ENCODE data around the gene BAHCC1.

BAHCC1 gene

DNA sequence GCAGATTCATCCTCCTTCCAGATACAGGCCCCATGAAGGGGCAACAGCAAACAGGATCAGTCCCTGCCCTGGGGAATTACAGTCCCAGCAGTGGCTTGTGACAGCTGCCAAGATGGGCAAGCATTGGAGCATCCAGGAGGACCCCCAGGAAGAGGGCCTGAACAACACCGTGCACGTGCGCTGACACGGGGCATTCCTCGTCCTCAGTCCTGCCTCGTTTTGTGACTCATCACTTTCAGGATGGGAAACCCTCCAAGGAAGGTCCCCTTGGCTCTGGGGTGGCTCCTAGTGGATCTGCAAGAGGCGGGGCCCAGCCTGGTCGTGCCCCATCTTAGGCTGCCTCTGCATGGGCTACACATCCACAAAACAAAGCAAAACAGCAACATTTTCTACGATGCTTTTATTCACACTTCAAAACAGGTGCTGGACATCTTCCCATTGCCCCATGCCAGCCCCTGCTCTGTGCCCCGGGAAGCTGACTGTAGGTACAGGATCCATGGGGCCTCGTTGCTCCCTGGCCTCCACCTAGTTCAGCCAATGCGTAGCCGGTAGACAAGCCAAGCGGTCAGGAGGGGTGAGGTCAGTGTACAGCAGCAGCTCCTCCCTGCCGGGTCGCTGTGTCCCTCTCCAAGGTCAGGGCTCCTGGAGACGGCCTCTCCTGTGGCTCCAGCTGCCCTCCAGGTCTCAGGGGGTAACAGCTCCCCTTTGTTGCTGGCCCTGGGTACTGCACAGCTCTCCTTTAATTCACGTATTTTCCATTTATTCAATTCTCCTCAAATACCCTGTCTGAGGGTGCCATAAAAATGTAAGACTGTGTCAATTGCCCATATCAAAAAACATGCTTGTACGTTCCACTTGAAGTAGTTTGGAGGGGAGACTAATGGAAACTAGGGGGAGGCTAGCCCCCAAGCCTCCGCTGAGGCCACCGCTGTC is 85.1 kb downstream of the BAHCC1 start:
- DNase-seq (ENCODE audit: low read depth in 2 of 2) = peak; percentile 36 to 41

DNA sequence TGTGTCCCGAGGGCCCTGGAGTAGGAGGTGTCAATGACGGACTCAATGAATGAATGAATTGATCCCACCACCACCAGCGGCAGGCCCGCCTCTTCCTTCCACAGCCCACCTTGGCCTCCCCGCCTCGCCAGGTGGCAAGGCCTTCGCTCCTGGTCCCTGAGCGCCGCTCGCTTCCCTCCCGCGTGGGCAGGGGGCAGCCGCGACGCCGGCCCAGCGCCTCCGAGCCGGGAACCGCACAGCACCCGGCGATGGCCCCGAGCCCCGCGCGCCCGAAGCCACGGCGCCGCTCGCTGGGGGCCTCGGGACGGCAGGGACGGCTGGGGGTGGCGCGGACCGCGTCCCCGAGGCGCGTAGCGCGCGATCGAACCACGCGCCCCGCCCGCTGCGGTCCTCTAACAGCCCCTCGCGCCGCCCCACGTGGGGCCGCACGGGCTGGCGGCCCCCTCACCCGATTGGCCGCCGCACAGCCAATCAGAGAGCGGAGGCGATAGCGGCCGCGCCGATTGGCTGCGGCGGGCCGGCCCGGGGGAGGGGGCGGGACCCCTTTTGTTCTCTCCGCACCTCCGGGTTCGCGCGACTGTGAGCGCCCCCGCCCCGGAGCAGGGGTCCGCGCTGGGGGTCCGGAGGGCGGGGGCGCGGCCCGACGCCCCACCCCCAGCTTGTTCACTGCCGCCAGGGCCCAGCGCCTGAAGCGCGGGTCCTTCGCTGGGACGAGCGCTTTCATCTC is 86.0 kb downstream of the BAHCC1 start:
- peak; percentile 47 to 58 for DNase-seq (ENCODE audit: low read depth in 2 of 2)

DNA sequence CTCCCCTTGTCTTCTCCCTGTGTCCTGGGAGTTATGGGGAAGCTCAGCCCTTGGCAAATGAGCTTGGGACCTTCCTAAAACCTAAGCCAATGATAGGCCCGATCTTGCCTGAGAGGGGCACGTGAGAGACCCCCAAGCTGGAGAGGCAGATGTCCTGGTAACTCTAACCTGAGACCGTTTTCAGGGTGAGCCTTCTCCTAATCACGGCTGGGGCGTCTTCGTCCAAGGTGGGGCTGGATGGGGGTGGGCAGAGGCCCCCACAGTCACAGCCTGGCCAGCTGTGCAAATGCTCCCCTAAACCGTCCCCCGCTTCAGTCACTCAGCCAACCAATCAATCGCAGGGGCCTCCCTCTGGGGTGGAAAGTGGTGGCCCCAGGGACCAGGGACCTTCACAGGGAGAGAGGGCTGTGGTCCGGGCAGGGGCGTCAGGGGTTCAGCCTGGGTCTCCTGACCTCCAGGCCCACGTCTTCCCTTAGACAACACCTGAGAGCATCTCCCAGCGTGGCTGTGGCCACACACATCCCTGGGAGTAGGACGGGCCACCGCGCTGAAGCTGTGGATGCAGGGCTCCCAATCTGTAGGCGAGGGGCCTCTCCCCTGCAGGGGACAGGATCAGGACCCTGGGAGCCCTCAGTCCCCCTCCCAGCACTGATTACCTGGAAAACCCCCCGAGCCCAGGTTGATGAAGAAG is 86.7 kb downstream of the BAHCC1 start:
- DNase-seq (ENCODE audit: low read depth in 2 of 2) = no peak

DNA sequence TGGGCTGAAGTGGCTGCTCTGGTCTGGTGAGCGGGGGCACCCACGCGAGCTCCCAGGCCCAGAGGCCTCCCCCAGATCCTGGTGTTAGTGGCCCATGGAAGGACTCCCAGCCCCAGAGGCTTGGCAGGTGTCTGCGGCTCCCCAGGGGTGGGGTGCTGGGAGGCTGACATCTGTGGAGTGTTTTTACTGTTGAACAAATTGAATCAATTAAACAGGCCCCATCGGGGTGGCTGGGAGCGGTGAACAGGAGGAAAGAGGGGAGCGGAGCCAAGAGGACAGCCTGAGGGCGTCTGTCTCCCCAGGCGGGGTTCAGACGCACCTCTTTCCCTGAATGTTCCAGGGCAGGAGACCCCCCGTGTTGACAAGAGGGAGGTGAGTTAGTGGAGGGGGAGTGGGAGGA is 87.4 kb downstream of the BAHCC1 start:
- no peak for DNase-seq (ENCODE audit: low read depth in 2 of 2)

DNA sequence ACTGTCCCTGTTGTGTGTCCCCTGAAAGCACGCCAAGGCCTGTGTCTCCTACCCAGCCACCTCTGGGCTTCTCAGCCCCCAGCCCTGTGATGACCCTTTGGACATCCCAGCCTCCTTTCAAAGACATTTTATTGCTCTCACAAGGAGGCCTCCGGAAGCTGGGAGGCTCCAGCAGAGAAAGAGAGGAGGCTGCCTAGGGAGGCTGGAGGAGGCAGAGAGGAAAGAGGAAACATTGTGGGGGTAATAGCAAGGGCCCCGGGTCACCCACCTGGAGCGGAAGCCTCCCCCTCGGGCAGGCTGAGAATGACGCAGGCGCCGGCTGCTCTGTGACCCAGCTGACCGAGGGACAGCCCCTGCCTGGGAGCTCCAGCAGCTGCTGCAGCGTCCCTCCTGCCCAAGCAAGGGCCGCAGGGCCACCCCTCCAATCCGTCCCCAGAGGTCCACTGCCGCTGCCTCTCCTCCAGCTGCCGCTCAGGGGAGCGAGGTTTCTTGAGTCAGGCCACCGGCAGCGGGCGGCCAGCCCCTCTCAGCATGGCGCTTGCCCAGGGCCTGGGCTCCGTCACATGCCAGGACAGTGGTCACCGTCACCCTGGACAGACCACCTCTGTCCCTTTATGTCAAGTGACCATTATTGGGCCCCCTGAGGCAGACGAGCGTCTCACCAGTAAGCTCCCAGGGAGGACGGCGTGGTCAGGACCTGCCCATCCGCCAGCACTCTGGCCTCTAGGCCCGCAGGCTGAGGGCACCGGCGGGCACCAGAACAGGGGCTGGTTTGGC is 88.0 kb downstream of the BAHCC1 start:
- no peak for DNase-seq (ENCODE audit: low read depth in 2 of 2)

DNA sequence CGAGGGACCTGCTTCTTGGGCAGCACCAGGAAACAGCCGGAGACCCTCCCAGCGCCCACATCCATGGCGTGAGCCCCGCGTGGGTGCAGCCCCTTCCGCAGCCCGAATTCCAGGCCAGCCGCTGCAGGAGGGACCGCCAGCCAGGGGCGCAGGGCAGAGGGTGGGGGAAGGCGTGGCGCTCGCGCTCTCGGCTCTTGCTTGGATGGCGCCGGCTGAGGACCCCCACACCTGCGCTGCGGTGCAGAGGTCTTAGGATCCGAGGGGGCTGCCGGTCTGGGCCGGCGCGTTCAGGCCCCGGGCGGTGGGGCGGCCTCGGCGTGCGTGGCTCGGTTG is 88.6 kb downstream of the BAHCC1 start:
- DNase-seq (ENCODE audit: low read depth in 2 of 2) = no peak

DNA sequence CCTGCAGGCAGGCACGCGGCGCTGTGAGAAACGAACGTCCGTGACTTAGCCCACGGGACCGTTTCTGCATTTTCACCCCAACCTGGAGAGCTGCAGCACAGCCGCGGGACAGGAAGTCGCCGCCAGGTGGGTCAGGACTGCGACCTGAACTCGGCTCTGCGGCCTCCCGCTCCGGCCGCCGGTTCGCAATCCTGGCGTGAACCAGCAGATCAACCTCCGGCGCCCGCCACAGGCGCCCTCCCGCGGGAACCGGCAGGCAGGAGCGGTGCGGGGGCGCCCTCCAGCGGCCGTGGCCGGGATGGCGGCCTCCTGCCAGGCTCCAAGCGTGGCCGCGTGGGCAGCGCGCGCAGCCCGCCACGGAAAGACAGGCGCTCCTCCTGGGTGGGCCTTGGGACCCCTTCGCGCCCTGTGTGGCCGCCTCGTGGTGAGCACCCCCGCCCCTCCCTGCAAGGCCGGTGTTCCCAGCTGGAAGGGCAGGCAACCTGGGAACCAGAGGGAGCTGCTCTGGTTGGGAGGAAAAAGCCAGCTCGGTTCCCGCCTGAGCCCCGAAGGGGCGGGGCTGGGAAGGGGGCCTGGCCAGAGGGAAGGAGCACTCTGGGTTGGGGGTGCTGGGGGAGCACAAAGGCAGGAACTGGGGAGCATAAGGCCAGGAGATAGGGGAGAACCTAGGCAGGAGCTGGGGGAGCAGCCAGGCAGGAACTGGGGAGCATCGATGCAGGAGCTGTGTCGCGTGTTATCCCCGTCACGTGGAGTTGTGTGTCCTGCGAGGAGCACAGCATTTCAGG is 89.1 kb downstream of the BAHCC1 start:
- DNase-seq (ENCODE audit: low read depth in 2 of 2) = peak in 1 of 2 experiments; percentile 38

DNA sequence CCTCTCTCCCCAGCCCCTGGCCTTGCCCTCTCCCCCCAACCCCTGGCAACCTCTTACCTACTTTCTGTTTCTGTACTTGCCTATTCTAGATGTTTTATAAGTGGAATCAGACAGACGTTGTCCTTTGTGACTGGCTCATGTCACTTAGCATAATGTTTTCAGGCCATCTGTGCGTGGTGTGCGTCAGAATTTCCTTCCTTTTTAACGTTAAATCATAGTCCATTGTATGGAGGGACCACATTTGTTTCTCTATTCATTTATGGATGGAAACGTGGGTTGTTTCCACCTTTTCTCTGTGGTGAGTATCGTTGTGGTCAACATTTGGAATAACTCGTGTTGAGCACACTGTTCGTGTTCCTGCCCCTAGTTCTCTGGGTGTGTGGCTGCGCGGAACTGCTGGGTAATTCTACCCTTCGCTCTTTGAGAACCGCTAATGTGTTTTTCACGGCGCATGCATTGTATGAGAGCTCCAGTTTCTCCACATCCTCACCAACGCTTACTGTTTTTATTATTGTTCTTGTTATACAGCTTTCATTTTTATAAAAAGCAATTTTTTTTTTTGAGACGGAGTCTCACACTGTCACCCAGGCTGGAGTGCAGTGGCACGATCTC is 91.0 kb downstream of the BAHCC1 start:
- DNase-seq (ENCODE audit: low read depth in 2 of 2) = no peak

DNA sequence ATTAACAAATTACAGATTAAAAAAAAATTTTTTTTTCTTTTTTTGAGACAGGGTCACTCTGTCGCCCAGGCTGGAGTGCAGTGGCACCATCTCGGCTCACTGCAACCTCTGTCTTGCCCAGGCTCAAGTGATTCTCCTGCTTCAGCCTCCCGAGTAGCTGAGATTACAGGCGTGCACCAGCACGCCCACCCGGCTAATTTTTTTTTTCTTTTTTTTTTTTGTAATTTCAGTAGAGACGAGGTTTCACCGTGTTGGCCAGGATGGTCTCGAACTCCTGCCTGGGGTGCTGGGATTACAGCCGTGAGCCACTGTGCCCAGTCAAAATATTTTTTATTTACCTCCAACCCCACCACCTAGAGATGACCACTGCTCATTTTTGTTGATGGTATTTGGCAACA is 91.8 kb downstream of the BAHCC1 start:
- DNase-seq (ENCODE audit: low read depth in 2 of 2) = no peak

DNA sequence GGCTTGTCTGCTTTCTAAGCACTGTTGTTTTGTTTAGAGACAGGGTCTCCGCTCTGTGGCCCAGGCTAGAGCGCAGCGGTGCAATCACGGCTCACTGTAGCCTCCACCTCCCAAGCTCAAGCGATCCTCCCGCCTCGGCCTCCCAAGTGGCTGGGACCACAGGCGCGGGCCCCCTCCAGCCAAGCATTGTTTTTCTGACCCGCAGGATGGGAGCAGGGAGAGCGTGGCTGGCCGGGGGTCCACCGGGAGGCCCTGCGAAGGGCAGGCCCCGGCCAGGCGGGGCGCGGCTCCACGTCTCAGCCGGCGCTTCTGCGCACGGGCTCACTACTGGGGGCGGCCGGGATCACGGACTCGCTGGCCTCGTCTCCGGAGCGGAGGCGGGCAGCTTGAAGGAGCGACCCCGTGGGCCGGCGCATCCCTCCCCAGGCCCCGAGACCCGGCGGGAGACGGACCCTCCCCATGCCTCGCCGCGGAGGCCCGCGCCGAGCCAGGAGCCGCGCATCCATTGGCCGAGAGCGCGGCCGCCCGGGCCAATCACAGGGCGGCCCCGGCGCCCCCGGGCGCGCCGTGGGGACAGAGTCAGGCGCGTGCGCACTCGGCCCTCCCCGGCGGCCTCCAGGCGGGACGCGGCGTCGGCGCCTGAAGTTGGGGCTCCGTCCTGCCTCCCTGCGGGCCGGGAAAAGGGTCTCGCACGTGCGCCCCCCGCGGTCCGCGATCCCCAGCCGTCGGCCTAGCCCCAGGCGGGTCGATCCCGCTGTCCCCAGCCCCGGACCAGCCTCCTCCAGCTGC is 92.4 kb downstream of the BAHCC1 start:
- DNase-seq (ENCODE audit: low read depth in 2 of 2) = no peak

DNA sequence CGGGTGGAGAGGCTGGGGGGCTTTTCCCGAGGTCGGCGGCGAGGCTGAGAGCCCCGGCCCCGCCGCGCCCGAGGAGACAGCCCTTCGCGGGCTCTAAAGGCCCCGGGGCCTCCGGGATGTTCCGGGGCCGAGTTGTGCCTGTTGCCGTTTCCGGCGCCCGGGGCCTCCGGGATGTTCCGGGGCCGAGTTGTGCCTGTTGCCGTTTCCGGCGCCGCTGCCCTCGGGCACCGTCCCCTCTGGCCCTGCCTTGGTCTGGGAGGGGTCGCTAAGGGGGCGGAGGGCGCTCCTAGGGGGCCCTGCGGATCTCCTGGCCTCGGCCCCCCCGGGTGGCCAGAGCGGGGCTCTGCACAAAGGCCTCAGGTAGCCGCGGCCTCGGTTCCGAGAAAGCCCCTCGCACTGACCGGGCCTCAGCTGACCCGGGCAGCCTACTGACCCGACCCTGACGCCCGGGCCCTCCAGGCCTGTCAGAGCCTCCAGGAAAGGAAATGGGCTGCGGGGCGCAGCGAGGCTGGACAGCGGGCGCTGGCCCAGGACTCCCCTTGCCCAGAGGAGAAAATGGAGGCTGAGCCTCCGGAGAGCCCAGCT is 93.1 kb downstream of the BAHCC1 start:
- DNase-seq (ENCODE audit: low read depth in 2 of 2) = no peak

DNA sequence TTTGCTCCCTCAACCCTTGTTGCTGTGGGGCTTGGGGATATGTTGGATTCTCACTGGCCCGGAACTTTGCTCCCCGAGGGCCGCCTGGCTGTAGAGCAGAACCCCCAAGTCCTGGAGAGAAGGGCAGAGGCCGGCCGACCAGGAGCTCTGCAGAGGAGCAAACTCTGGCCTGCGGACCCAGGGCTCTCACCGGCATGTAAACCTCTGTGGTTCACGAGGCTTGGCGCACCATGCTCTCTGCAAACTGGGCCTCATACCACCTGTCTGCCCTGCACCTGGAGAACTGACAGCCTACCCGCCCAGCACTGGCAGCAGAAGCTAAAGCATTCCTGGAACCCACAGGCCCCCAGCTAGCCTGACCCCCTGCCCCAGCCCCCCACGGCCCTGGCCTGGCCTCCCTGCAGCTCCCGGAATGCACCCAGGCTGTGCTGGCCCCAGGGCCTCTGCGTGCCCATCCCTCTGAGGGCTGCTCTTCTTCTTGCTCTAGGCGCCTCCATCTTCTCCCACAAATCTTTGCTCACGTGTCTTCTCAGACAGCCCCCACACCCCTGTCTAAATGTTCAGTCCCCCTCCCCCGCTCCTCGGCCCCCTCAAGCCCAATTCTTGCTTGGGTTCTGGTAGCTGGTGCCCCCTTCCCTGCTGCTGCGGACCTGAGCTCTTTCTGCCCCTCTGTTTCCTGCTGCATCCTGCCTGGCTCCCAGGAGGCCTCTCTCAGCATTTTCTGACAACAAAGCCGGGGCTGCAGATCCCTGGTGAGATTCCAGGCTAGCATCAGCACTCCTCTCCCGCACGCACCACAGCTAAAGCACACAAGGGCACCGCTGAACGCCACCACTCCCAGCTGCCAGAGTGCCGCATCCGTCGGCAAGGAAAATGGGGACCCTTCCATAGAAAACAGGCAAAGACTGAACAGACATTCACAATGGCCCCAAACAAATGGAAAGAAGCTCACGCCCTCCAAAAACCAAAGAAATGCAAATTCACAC is 94.0 kb downstream of the BAHCC1 start:
- no peak for DNase-seq (ENCODE audit: low read depth in 2 of 2)

DNA sequence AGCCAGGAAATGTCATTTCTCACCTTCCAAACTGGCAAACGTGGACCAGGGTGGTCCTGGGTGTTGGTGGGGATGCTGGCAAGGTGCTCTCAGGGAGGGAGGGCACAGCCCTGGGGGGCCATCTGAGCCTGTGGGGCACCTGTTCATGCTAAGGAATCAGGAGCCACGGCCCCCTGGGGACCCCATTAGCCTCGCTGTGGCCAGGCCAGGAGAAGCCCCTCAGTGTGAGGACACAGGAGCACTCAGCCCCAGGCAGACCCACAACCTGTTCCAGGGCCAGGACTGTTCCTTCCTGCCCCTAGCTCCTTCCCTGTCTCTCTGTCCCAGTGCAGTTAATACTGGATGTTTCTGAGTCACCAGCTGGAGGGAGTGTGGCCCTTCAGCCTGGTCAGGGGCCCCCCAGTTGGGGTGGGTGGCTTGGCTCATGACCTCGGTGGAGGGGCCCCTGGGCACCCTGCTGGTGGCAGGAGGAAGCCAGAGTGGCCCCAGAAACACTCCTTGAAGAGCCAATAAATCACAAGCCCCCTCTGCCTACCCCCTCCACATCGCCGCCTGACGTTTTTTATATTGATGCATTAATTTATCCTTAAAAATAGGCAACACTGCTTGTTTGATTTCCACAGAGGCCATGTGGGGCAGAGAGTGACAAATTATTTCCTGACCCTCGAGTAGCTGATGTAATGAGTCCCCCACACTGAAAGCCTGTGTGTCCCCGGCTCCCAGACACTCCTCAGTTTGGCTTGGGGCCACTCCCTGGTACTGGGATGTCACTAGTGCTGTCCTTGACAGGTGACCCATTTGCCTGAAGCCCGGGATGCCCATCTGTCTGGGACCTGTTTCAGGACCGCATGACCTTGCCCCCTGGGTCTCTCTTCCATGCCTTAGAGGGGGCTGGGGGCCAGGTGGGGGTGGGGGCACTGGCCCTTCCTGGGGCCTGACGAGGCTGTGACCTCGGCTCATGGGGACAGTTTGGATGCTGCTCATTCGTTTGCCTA is 95.0 kb downstream of the BAHCC1 start:
- DNase-seq (ENCODE audit: low read depth in 2 of 2) = no peak

DNA sequence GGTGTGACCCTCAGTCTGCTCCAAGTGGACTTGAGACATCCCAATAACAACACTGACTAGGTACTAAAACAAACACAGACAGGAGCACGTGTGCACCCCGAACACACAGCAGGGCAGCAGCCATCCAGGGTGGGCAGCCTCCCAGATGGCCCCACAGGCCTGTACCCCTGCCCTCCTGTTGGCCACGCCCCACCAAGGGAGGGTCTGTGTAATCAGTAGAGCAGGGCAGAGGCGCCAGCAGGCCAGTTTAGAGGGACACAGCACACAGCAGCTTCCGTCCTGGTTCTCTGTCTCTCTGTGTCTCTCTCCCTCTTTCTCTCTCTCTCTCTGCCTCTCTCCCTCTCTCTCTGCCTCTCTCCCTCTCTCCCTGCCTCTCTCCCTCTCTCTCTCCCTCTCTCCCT is 95.9 kb downstream of the BAHCC1 start:
- DNase-seq (ENCODE audit: low read depth in 2 of 2) = no peak

DNA sequence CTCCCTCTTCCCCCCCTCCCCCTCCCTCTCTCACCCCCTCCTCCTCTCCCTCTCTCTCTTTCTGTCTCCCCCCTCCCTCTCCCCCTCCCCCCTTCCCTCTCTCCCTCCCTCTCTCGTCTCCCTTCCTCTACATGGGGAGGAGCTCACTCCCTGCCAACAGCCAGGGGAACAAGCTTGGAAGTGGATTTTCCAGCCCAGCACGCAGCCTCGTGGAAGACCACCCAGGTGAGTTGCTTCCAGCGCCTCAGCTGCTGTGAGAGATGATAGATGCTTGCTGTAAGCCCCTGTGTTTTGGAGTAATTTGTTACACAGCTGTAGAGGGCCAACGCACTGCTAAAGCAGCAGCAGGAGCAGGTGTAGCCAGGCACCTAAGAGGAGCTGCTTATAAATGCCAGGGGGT is 96.5 kb downstream of the BAHCC1 start:
- DNase-seq (ENCODE audit: low read depth in 2 of 2) = no peak

DNA sequence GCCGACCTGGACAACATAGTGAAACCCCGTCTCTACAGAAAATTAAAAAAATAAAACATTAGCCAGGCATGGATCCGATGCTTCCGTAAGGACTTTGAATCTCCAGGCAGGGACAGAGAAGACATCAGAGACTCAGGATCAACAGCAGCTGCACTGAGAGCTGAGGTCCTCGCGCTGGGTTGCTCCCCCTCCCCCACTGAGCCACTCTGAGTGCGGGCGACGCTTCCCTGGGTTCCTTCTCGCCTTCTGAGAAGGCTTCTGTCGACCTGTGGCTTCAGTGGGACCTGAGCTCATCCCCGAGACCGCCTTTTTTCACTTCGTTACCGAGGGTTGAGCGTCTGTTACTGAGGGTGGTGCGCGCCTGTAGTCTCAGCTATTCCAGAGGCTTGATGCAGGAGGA is 96.9 kb downstream of the BAHCC1 start:
- DNase-seq (ENCODE audit: low read depth in 2 of 2) = no peak

DNA sequence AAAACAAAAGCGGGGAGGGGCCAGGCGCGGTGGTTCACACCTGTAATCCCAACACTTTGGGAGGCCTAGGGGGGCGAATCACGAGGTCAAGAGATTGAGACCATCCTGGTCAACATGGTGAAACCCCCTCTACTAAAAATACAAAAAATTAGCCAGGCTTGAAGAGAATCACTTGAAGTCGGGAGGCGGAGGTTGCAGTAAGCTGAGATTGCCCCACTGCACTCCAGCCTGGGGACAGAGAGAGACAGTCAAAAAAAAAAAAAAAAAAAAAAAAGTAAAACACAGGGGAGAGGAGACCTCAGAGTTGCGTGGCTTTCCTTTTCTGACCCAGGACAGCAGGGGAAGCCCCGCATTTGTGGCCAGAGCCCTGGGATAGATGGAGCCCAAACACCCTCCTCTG is 97.4 kb downstream of the BAHCC1 start:
- no peak for DNase-seq (ENCODE audit: low read depth in 2 of 2)
